HEK293 (cell line): Measurements from ENCODE around the gene RBFOX2.

Source experiments
- EGR2 ChIP-seq: fragments of 450-650 bp; formaldehyde crosslinking; IDR thresholded peaks from 2 replicates; pipeline ENCODE4 v1.5.1; 2016; ENCODE audit warnings: low read depth, missing biosample characterization, missing genetic modification characterization
- GLI4 ChIP-seq: fragments of 450-650 bp; formaldehyde crosslinking; IDR thresholded peaks from 2 replicates; pipeline ENCODE4 v1.5.1; 2016; ENCODE audit warnings: missing biosample characterization, missing genetic modification characterization
- HOXC10 ChIP-seq: sonication (generic); formaldehyde crosslinking; IDR thresholded peaks from 2 replicates; pipeline ENCODE4 v1.8.1; 2023; ENCODE audit warnings: mild to moderate bottlenecking, missing genetic modification reagents
- IKZF3 ChIP-seq: fragments of 450-650 bp; IDR thresholded peaks from 2 replicates; pipeline ENCODE4 v1.5.0; 2018; ENCODE audit warnings: missing biosample characterization, mild to moderate bottlenecking, missing genetic modification characterization, moderate library complexity
- KLF16 ChIP-seq: fragments of 450-650 bp; formaldehyde crosslinking; IDR thresholded peaks from 2 replicates; pipeline ENCODE4 v1.5.1; 2017; ENCODE audit warnings: missing biosample characterization, missing genetic modification characterization
- PRDM2 ChIP-seq: fragments of 450-650 bp; formaldehyde crosslinking; IDR thresholded peaks from 2 replicates; pipeline ENCODE4 v1.5.1; 2016; ENCODE audit warnings: missing biosample characterization, missing genetic modification characterization, borderline replicate concordance
- SCRT2 ChIP-seq: fragments of 450-650 bp; formaldehyde crosslinking; IDR thresholded peaks from 2 replicates; pipeline ENCODE4 v1.5.1; 2016; ENCODE audit warnings: missing biosample characterization, missing genetic modification characterization
- SP2 ChIP-seq: fragments of 450-650 bp; formaldehyde crosslinking; IDR thresholded peaks from 2 replicates; pipeline ENCODE4 v1.5.1; 2016; ENCODE audit warnings: missing biosample characterization, missing genetic modification characterization
- TRIM28 ChIP-seq: IDR thresholded peaks from 2 replicates; pipeline ENCODE4 v1.6.1; 2011; ENCODE audit warnings: low read length, control low read depth, borderline replicate concordance
- YY1 ChIP-seq: fragments of 450-650 bp; formaldehyde crosslinking; IDR thresholded peaks from 2 replicates; pipeline ENCODE4 v1.5.1; 2018; ENCODE audit warnings: missing biosample characterization, missing genetic modification characterization
- ZBTB20 ChIP-seq: fragments of 450-650 bp; formaldehyde crosslinking; IDR thresholded peaks from 2 replicates; pipeline ENCODE4 v1.5.1; 2016; ENCODE audit warnings: missing biosample characterization, missing genetic modification characterization
- ZBTB21 ChIP-seq: fragments of 450-650 bp; formaldehyde crosslinking; IDR thresholded peaks from 2 replicates; pipeline ENCODE4 v1.5.1; 2017; ENCODE audit warnings: missing biosample characterization, missing genetic modification characterization
- ZBTB8A ChIP-seq: fragments of 450-650 bp; formaldehyde crosslinking; IDR thresholded peaks from 2 replicates; pipeline ENCODE4 v1.5.1; 2016; ENCODE audit warnings: missing biosample characterization, missing genetic modification characterization
- ZFP69B ChIP-seq: fragments of 450-650 bp; formaldehyde crosslinking; IDR thresholded peaks from 2 replicates; pipeline ENCODE4 v1.5.1; 2016; ENCODE audit warnings: missing biosample characterization, missing genetic modification characterization
- ZNF10 ChIP-seq: fragments of 450-650 bp; formaldehyde crosslinking; IDR thresholded peaks from 2 replicates; pipeline ENCODE4 v1.5.1; 2017; ENCODE audit warnings: missing biosample characterization, missing genetic modification characterization
- ZNF121 ChIP-seq: fragments of 450-650 bp; formaldehyde crosslinking; IDR thresholded peaks from 2 replicates; pipeline ENCODE4 v1.5.1; 2016; ENCODE audit warnings: missing biosample characterization, missing genetic modification characterization
- ZNF133 ChIP-seq: fragments of 450-650 bp; formaldehyde crosslinking; IDR thresholded peaks from 2 replicates; pipeline ENCODE4 v1.5.1; 2016; ENCODE audit warnings: missing biosample characterization, missing genetic modification characterization
- ZNF155 ChIP-seq: fragments of 450-650 bp; formaldehyde crosslinking; IDR thresholded peaks from 2 replicates; pipeline ENCODE4 v1.5.1; 2016; ENCODE audit warnings: missing biosample characterization, missing genetic modification characterization
- ZNF16 ChIP-seq: fragments of 450-650 bp; formaldehyde crosslinking; IDR thresholded peaks from 2 replicates; pipeline ENCODE4 v1.5.1; 2016; ENCODE audit warnings: low read depth, missing biosample characterization, missing genetic modification characterization
- ZNF2 ChIP-seq: fragments of 450-650 bp; formaldehyde crosslinking; IDR thresholded peaks from 2 replicates; pipeline ENCODE4 v1.5.1; 2016; ENCODE audit warnings: missing biosample characterization, missing genetic modification characterization
- ZNF202 ChIP-seq: fragments of 450-650 bp; formaldehyde crosslinking; IDR thresholded peaks from 2 replicates; pipeline ENCODE4 v1.5.1; 2016; ENCODE audit warnings: missing biosample characterization, missing genetic modification characterization, borderline replicate concordance
- ZNF23 ChIP-seq: fragments of 450-650 bp; formaldehyde crosslinking; IDR thresholded peaks from 2 replicates; pipeline ENCODE4 v1.5.1; 2016; ENCODE audit warnings: missing biosample characterization, missing genetic modification characterization, borderline replicate concordance
- ZNF311 ChIP-seq: fragments of 450-650 bp; formaldehyde crosslinking; IDR thresholded peaks from 2 replicates; pipeline ENCODE4 v1.5.1; 2017; ENCODE audit warnings: missing biosample characterization, missing genetic modification characterization, borderline replicate concordance
- ZNF362 ChIP-seq: fragments of 450-650 bp; formaldehyde crosslinking; IDR thresholded peaks from 2 replicates; pipeline ENCODE4 v1.5.1; 2016; ENCODE audit warnings: missing biosample characterization, missing genetic modification characterization
- ZNF398 ChIP-seq: fragments of 450-650 bp; formaldehyde crosslinking; IDR thresholded peaks from 2 replicates; pipeline ENCODE4 v1.5.1; 2017; ENCODE audit warnings: missing biosample characterization, missing genetic modification characterization
- ZNF558 ChIP-seq: fragments of 450-650 bp; formaldehyde crosslinking; IDR thresholded peaks from 2 replicates; pipeline ENCODE4 v1.5.1; 2016; ENCODE audit warnings: missing biosample characterization, missing genetic modification characterization
- ZNF629 ChIP-seq: fragments of 450-650 bp; formaldehyde crosslinking; IDR thresholded peaks from 2 replicates; pipeline ENCODE4 v1.5.1; 2017; ENCODE audit warnings: missing biosample characterization, missing genetic modification characterization
- ZNF776 ChIP-seq: fragments of 450-650 bp; formaldehyde crosslinking; IDR thresholded peaks from 2 replicates; pipeline ENCODE4 v1.5.0; 2017; ENCODE audit warnings: missing biosample characterization, missing genetic modification characterization, borderline replicate concordance
- ZNF791 ChIP-seq: fragments of 450-650 bp; formaldehyde crosslinking; IDR thresholded peaks from 2 replicates; pipeline ENCODE4 v1.5.1; 2016; ENCODE audit warnings: missing biosample characterization, missing genetic modification characterization
- ZSCAN16 ChIP-seq: fragments of 450-650 bp; formaldehyde crosslinking; IDR thresholded peaks from 2 replicates; pipeline ENCODE4 v1.5.1; 2016; ENCODE audit warnings: missing biosample characterization, missing genetic modification characterization
- ZXDB ChIP-seq: fragments of 450-650 bp; formaldehyde crosslinking; IDR thresholded peaks from 2 replicates; pipeline ENCODE4 v1.5.1; 2016; ENCODE audit warnings: missing biosample characterization, missing genetic modification characterization

RBFOX2 gene

GRCh38 chr22:35914665-35915476 lies 113.8 kb downstream of the RBFOX2 start (continued):
- no peak for TF ChIP-seq EGR2 (tag by site-specific recombination)
- peak; percentile 14; the same call in 1 of the 2 replicates for TF ChIP-seq YY1
- 0 out of 2 replicates have a peak, but pooled peaks have one; percentile 70 for TF ChIP-seq ZNF629 (tag by site-specific recombination)
- peak; percentile 82 for TF ChIP-seq ZFP69B
- TF ChIP-seq ZNF311 (tag by site-specific recombination): no peak
- peak; percentile 64 for TF ChIP-seq ZNF398 (tag by site-specific recombination)
- TF ChIP-seq TRIM28: peak; percentile 56; the same call in 1 of the 2 replicates
- TF ChIP-seq ZBTB20 (tag by site-specific recombination): peak; percentile 67
- TF ChIP-seq ZBTB21 (tag by site-specific recombination): 0 out of 2 replicates have a peak, but pooled peaks have one; percentile 21
- TF ChIP-seq SCRT2 (tag by site-specific recombination): no peak
- TF ChIP-seq SP2 (tag by site-specific recombination): peak; percentile 45
- no peak for TF ChIP-seq GLI4 (tag by site-specific recombination)
- no peak for TF ChIP-seq ZNF121 (tag by site-specific recombination)
- TF ChIP-seq ZXDB (tag by site-specific recombination): peak; percentile 77
- TF ChIP-seq ZBTB8A (tag by site-specific recombination): peak; percentile 45; the same call in 1 of the 2 replicates
- no peak for TF ChIP-seq ZNF155 (tag by site-specific recombination)
- peak; percentile 97 for TF ChIP-seq IKZF3
- TF ChIP-seq ZNF16 (tag by site-specific recombination): no peak
- no peak for TF ChIP-seq ZNF133 (tag by site-specific recombination)
- no peak for TF ChIP-seq ZNF202 (tag by site-specific recombination)
- TF ChIP-seq ZNF558: no peak
- TF ChIP-seq ZNF10 (tag by site-specific recombination): no peak
- no peak for TF ChIP-seq ZNF23 (tag by site-specific recombination)
- TF ChIP-seq KLF16 (tag by site-specific recombination): no peak
- no peak for TF ChIP-seq ZNF791 (tag by site-specific recombination)
- TF ChIP-seq ZNF776: no peak
- TF ChIP-seq ZSCAN16 (tag by site-specific recombination): no peak
- TF ChIP-seq PRDM2 (tag by site-specific recombination): no peak
- no peak for TF ChIP-seq HOXC10 (CRISPR knock-in tag)
- 0 out of 2 replicates have a peak, but pooled peaks have one; percentile 22 for TF ChIP-seq ZNF2 (tag by site-specific recombination)
- no peak for TF ChIP-seq ZNF362 (tag by site-specific recombination)
